Subcutaneous abdominal adipose tissue (tissue), 5 donors: ENCODE results near the gene NAALADL2.

Experiments
- H3K27ac ChIP-seq: one replicate; pipeline ENCODE4 v1.7.0; 2013; ENCODE audit warnings: low read depth, mild to moderate bottlenecking, inconsistent platforms, low read length, moderate library complexity
- H3K27me3 ChIP-seq, 5 donors: one replicate each; pipeline ENCODE4 v1.7.0; 2013; ENCODE audit warnings: low read length in 5 of 5, inconsistent platforms in 1 of 5; ENCODE audit not compliant: control insufficient read depth in 5 of 5, insufficient read depth in 4 of 5
- H3K36me3 ChIP-seq, 5 donors: one replicate each; pipeline ENCODE4 v1.7.0; 2013; ENCODE audit warnings: low read length in 5 of 5; ENCODE audit not compliant: control insufficient read depth in 5 of 5, insufficient read depth in 5 of 5
- H3K4me1 ChIP-seq, 5 donors: one replicate each; pipeline ENCODE4 v1.7.0; 2013; ENCODE audit warnings: low read length in 5 of 5, mild to moderate bottlenecking in 3 of 5, moderate library complexity in 1 of 5; ENCODE audit not compliant: control insufficient read depth in 5 of 5, insufficient read depth in 5 of 5
- H3K4me3 ChIP-seq, 5 donors: one replicate each; pipeline ENCODE4 v1.7.0; 2013; ENCODE audit warnings: low read length in 5 of 5, low read depth in 1 of 5
- H3K9ac ChIP-seq, 5 donors: one replicate each; pipeline ENCODE4 v1.7.0; 2013; ENCODE audit warnings: low read length in 5 of 5, mild to moderate bottlenecking in 4 of 5, moderate library complexity in 3 of 5
- H3K9me3 ChIP-seq, 5 donors: one replicate each; pipeline ENCODE4 v1.7.0; 2013; ENCODE audit warnings: low read length in 5 of 5; ENCODE audit not compliant: control insufficient read depth in 5 of 5
- donor health status: healthy.
- donor health status: healthy.
- donor health status: healthy.
- donor health status: healthy.
- donor health status: healthy.

NAALADL2 gene

GRCh38 chr3:175227126-175227525, 368.0 kb downstream of the NAALADL2 start:
- peaks cover 0 to 5% (median 0%) of the 10 kb centered on the region in 5 donors for H3K4me1 ChIP-seq
- no peaks in the 10 kb centered on the region for H3K9me3 ChIP-seq
- H3K4me3 ChIP-seq = no peak overlapping the region
- no peaks in the 10 kb centered on the region for H3K36me3 ChIP-seq
- no peak overlapping the region for H3K9ac ChIP-seq
- no peak overlapping the region for H3K27ac ChIP-seq
- H3K27me3 ChIP-seq = no peaks in the 10 kb centered on the region

GRCh38 chr3:175233957-175234940, 375.1 kb downstream of the NAALADL2 start:
- no peaks in the 10 kb centered on the region for H3K36me3 ChIP-seq

GRCh38 chr3:175238801-175239200, 379.7 kb downstream of the NAALADL2 start:
- H3K27ac ChIP-seq = no peak overlapping the region
- no peak overlapping the region for H3K4me3 ChIP-seq

More at GRCh38 chr3:175233957-175234940, 375.1 kb downstream of the NAALADL2 start:
- Histone ChIP-seq H3K27ac (no peak overlapping the region), H3K4me3 (no peak overlapping the region), H3K4me1 (no peaks in the 10 kb centered on the region), H3K9me3 (no peaks in the 10 kb centered on the region), H3K27me3 (no peaks in the 10 kb centered on the region), H3K9ac (no peak overlapping the region)

GRCh38 chr3:175240921-175241320, 381.8 kb downstream of the NAALADL2 start:
- Histone ChIP-seq H3K9ac (no peak overlapping the region), H3K4me3 (no peak overlapping the region), H3K27me3 (no peaks in the 10 kb centered on the region), H3K36me3 (no peaks in the 10 kb centered on the region), H3K4me1 (no peaks in the 10 kb centered on the region), H3K27ac (no peak overlapping the region), H3K9me3 (no peaks in the 10 kb centered on the region)

More at GRCh38 chr3:175238801-175239200, 379.7 kb downstream of the NAALADL2 start:
- Histone ChIP-seq H3K9me3 (no peaks in the 10 kb centered on the region), H3K36me3 (no peaks in the 10 kb centered on the region), H3K27me3 (no peaks in the 10 kb centered on the region), H3K9ac (no peak overlapping the region), H3K4me1 (no peaks in the 10 kb centered on the region)

- no peak overlapping the region for H3K27ac ChIP-seq
- no peaks in the 10 kb centered on the region for H3K36me3 ChIP-seq
- no peaks in the 10 kb centered on the region for H3K9me3 ChIP-seq
- H3K4me3 ChIP-seq = no peak overlapping the region
- no peaks in the 10 kb centered on the region for H3K4me1 ChIP-seq
- H3K9ac ChIP-seq = no peak overlapping the region
- H3K27me3 ChIP-seq = no peaks in the 10 kb centered on the region
These were observed 383.1 kb downstream of the NAALADL2 start for GRCh38 chr3:175242243-175242642.

- no peaks in the 10 kb centered on the region for H3K36me3 ChIP-seq
- H3K27ac ChIP-seq = no peak overlapping the region
- no peaks in the 10 kb centered on the region for H3K9me3 ChIP-seq
- no peaks in the 10 kb centered on the region for H3K27me3 ChIP-seq
- no peak overlapping the region for H3K4me3 ChIP-seq
- no peaks in the 10 kb centered on the region for H3K4me1 ChIP-seq
- H3K9ac ChIP-seq = no peak overlapping the region
These were observed 387.1 kb downstream of the NAALADL2 start for GRCh38 chr3:175246234-175246633.

GRCh38 chr3:175246766-175247165, 387.6 kb downstream of the NAALADL2 start:
- H3K9ac ChIP-seq = no peak overlapping the region
- no peaks in the 10 kb centered on the region for H3K27me3 ChIP-seq
- no peak overlapping the region for H3K27ac ChIP-seq
- H3K4me1 ChIP-seq = no peaks in the 10 kb centered on the region
- no peak overlapping the region for H3K4me3 ChIP-seq
- H3K9me3 ChIP-seq = no peaks in the 10 kb centered on the region
- H3K36me3 ChIP-seq = no peaks in the 10 kb centered on the region

GRCh38 chr3:175247629-175248028, 388.5 kb downstream of the NAALADL2 start:
- no peak overlapping the region for H3K4me3 ChIP-seq
- no peaks in the 10 kb centered on the region for H3K9me3 ChIP-seq
- no peak overlapping the region for H3K9ac ChIP-seq
- no peaks in the 10 kb centered on the region for H3K4me1 ChIP-seq
- no peaks in the 10 kb centered on the region for H3K36me3 ChIP-seq
- H3K27ac ChIP-seq = no peak overlapping the region
- H3K27me3 ChIP-seq = no peaks in the 10 kb centered on the region

GRCh38 chr3:175248832-175249231, 389.7 kb downstream of the NAALADL2 start:
- Histone ChIP-seq H3K9ac (no peak overlapping the region), H3K27me3 (no peaks in the 10 kb centered on the region)

GRCh38 chr3:175255698-175256097, 396.6 kb downstream of the NAALADL2 start:
- peaks cover 0 to 7% (median 0%) of the 10 kb centered on the region in 5 donors for H3K4me1 ChIP-seq
- no peaks in the 10 kb centered on the region for H3K36me3 ChIP-seq
- no peaks in the 10 kb centered on the region for H3K27me3 ChIP-seq
- H3K9ac ChIP-seq = no peak overlapping the region
- H3K4me3 ChIP-seq = no peak overlapping the region
- no peaks in the 10 kb centered on the region for H3K9me3 ChIP-seq
- H3K27ac ChIP-seq = no peak overlapping the region

More at GRCh38 chr3:175248832-175249231, 389.7 kb downstream of the NAALADL2 start:
- Histone ChIP-seq H3K4me1 (no peaks in the 10 kb centered on the region), H3K27ac (no peak overlapping the region), H3K9me3 (no peaks in the 10 kb centered on the region), H3K36me3 (no peaks in the 10 kb centered on the region), H3K4me3 (no peak overlapping the region)
